ENCODE results near the gene GPBP1.

DNA sequence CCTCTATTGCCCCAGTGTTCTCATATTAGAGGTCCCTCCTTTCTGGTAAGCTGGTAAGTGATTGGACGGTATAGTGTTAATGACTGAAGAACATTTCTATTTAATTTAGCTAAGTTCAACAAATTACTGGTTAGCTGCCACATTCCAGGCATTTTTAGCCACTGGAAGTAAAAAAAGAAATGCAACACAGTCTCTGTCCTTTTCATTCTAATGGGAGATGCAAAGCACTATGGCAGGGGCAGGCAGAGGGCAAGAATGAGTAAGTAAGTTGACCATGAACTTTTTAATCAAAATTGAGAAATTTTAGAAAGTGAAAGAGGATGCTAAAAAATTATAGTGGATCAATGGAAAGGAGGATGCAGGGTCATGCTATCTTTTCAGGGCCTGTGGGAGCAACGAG is 137.4 kb downstream of the GPBP1 start:
- TF ChIP-seq EZH2phosphoT487 (IDR thresholded peaks at IDR 0.05; ENCODE audit: borderline replicate concordance, low read length), result no peak
- TF ChIP-seq, protein P1, sequence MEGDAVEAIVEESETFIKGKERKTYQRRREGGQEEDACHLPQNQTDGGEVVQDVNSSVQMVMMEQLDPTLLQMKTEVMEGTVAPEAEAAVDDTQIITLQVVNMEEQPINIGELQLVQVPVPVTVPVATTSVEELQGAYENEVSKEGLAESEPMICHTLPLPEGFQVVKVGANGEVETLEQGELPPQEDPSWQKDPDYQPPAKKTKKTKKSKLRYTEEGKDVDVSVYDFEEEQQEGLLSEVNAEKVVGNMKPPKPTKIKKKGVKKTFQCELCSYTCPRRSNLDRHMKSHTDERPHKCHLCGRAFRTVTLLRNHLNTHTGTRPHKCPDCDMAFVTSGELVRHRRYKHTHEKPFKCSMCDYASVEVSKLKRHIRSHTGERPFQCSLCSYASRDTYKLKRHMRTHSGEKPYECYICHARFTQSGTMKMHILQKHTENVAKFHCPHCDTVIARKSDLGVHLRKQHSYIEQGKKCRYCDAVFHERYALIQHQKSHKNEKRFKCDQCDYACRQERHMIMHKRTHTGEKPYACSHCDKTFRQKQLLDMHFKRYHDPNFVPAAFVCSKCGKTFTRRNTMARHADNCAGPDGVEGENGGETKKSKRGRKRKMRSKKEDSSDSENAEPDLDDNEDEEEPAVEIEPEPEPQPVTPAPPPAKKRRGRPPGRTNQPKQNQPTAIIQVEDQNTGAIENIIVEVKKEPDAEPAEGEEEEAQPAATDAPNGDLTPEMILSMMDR (IDR thresholded peaks at IDR 0.05; ENCODE audit: low read depth, low read length, poor library complexity, severe bottlenecking), result no peak
